ENCODE measurements around the gene PKP4. TPM values are rescaled to one million over a fixed set of nuclear protein-coding genes. Genes with fewer than 3 reads are reported as not detected.

Gene PKP4
- total RNA-seq, 6 donors from 2014 or later = 37.5 to 160 (median 60.8) TPM

GRCh38 chr2:158567208-158567607 is 110.5 kb downstream of the PKP4 start:
- WGBS, 2 donors = 90 to 98% methylated on average over 2 of the region's 2 CpGs
- Histone ChIP-seq H3K27ac (no peak overlapping the region), H3K27me3 (no peaks in the 10 kb centered on the region)

GRCh38 chr2:158569284-158569683 is 112.5 kb downstream of the PKP4 start:
- Histone ChIP-seq H3K27ac (no peak overlapping the region), H3K4me3 (no peak overlapping the region), H3K4me1 (no peaks in the 10 kb centered on the region), H3K9me3 (no peaks in the 10 kb centered on the region), H3K27me3 (no peaks in the 10 kb centered on the region), H3K36me3 (no peaks in the 10 kb centered on the region)
- WGBS, 2 donors = 87 to 92% methylated on average over 2 of the region's 2 CpGs
- DNase-seq (no peak), ATAC-seq (ENCODE audit: low FRiP score in 2 of 2) (no peak)
- TF ChIP-seq POLR2AphosphoS5 (IDR thresholded peaks at IDR 0.05) = no peak
- TF ChIP-seq POLR2A (IDR thresholded peaks at IDR 0.05) = no peak
- no peak for TF ChIP-seq CTCF (IDR thresholded peaks at IDR 0.05)
- TF ChIP-seq EP300 (IDR thresholded peaks at IDR 0.05) = no peak

More at GRCh38 chr2:158567208-158567607, 110.5 kb downstream of the PKP4 start:
- no peaks in the 10 kb centered on the region for H3K4me1 ChIP-seq
- DNase-seq (no peak), ATAC-seq (ENCODE audit: low FRiP score in 2 of 2) (no peak)
- TF ChIP-seq CTCF (IDR thresholded peaks at IDR 0.05) (no peak), POLR2AphosphoS5 (IDR thresholded peaks at IDR 0.05) (no peak)
- no peaks in the 10 kb centered on the region for H3K36me3 ChIP-seq
- H3K4me3 ChIP-seq = no peak overlapping the region
- H3K9me3 ChIP-seq = no peaks in the 10 kb centered on the region

GRCh38 chr2:158570869-158571268 is 114.1 kb downstream of the PKP4 start:
- no peak for DNase-seq
- no peaks in the 10 kb centered on the region for H3K9me3 ChIP-seq
- no peak for TF ChIP-seq CTCF (IDR thresholded peaks at IDR 0.05)
- no peak for TF ChIP-seq EP300 (IDR thresholded peaks at IDR 0.05)
- no peak for TF ChIP-seq POLR2A (IDR thresholded peaks at IDR 0.05)
- no peak for TF ChIP-seq POLR2AphosphoS5 (IDR thresholded peaks at IDR 0.05)
- no peak for ATAC-seq (ENCODE audit: low FRiP score in 2 of 2)
- no peak overlapping the region for H3K27ac ChIP-seq
- no peaks in the 10 kb centered on the region for H3K27me3 ChIP-seq
- no peaks in the 10 kb centered on the region for H3K36me3 ChIP-seq
- H3K4me1 ChIP-seq = peaks cover 0 to 3% (median 0%) of the 10 kb centered on the region in 4 donors
- WGBS, 2 donors = 93 to 97% methylated on average over 3 of the region's 3 CpGs
- H3K4me3 ChIP-seq = no peak overlapping the region

- Histone ChIP-seq H3K27me3 (no peaks in the 10 kb centered on the region), H3K4me1 (peaks cover 0 to 3% (median 0%) of the 10 kb centered on the region in 4 donors), H3K9me3 (no peaks in the 10 kb centered on the region), H3K36me3 (no peaks in the 10 kb centered on the region), H3K27ac (no peak overlapping the region), H3K4me3 (no peak overlapping the region)
- no peak for TF ChIP-seq POLR2AphosphoS5 (IDR thresholded peaks at IDR 0.05)
- no peak for TF ChIP-seq CTCF (IDR thresholded peaks at IDR 0.05)
- TF ChIP-seq POLR2A (IDR thresholded peaks at IDR 0.05) = no peak
- no peak for TF ChIP-seq EP300 (IDR thresholded peaks at IDR 0.05)
- DNase-seq (no peak), ATAC-seq (ENCODE audit: low FRiP score in 2 of 2) (no peak)
- 78 to 100% methylated on average over 1 of the region's 1 CpG for WGBS, 2 donors
Observed at GRCh38 chr2:158573739-158574138, 117.0 kb downstream of the PKP4 start.

- no peaks in the 10 kb centered on the region for H3K9me3 ChIP-seq
- no peaks in the 10 kb centered on the region for H3K36me3 ChIP-seq
- H3K4me1 ChIP-seq = peaks cover 0 to 3% (median 0%) of the 10 kb centered on the region in 4 donors
- TF ChIP-seq POLR2A (IDR thresholded peaks at IDR 0.05) (no peak), POLR2AphosphoS5 (IDR thresholded peaks at IDR 0.05) (no peak), CTCF (IDR thresholded peaks at IDR 0.05) (no peak), EP300 (IDR thresholded peaks at IDR 0.05) (no peak)
- H3K27ac ChIP-seq = peak overlapping the region in 1 of 4 donors; percentile 10
- no peak overlapping the region for H3K4me3 ChIP-seq
- WGBS, 2 donors = 57 to 63% methylated on average over 2 of the region's 2 CpGs
- DNase-seq = no peak
- no peaks in the 10 kb centered on the region for H3K27me3 ChIP-seq
- ATAC-seq (ENCODE audit: low FRiP score in 2 of 2) = no peak
Observed at GRCh38 chr2:158575051-158575635, 118.4 kb downstream of the PKP4 start.
